Neural crest cell (in vitro differentiated cells): Measurements from ENCODE around the gene HBE1. TPM values are rescaled to one million over a fixed set of nuclear protein-coding genes. Genes with fewer than 3 reads are reported as not detected.

ENCODE experiments used
- DNase-seq: peaks from one replicate; pipeline ENCODE4 v3.0.0; 2021; ENCODE audit warnings: low read depth, mixed read lengths, low spot score
- H3K27ac Mint-ChIP-seq: one replicate; pipeline ENCODE4 v1.8.0; 2021; ENCODE audit warnings: mild to moderate bottlenecking, mixed read lengths; ENCODE audit not compliant: unreplicated experiment
- H3K27me3 Mint-ChIP-seq: 2 replicates; pipeline ENCODE4 v1.8.0; 2021; ENCODE audit warnings: low read depth, mild to moderate bottlenecking, mixed read lengths
- H3K36me3 Mint-ChIP-seq: 2 replicates; pipeline ENCODE4 v1.8.0; 2021; ENCODE audit warnings: low read depth, mild to moderate bottlenecking, mixed read lengths
- H3K4me1 Mint-ChIP-seq: 2 replicates; pipeline ENCODE4 v1.8.0; 2021; ENCODE audit warnings: mixed read lengths
- H3K4me3 Mint-ChIP-seq: one replicate; pipeline ENCODE4 v1.8.0; 2021; ENCODE audit warnings: mild to moderate bottlenecking, mixed read lengths
- H3K9me3 Mint-ChIP-seq: 2 replicates; pipeline ENCODE4 v1.8.0; 2021; ENCODE audit warnings: mixed read lengths
- total RNA-seq: library from RNA; stranded (reverse); gene quantifications from 2 replicates; pipeline ENCODE4 v1.2.1, GENCODE V29; 2021
- TF ChIP-seq, protein P1 (sequence below): fragments of 200-600 bp; sonication (generic); conservative IDR thresholded peaks from 2 replicates; pipeline ENCODE4 v1.5.0; 2021; ENCODE audit warnings: antibody characterized with exemption, mild to moderate bottlenecking

Gene HBE1
- total RNA-seq, 1 donor from 2014 or later, result 0.56 TPM

DNA sequence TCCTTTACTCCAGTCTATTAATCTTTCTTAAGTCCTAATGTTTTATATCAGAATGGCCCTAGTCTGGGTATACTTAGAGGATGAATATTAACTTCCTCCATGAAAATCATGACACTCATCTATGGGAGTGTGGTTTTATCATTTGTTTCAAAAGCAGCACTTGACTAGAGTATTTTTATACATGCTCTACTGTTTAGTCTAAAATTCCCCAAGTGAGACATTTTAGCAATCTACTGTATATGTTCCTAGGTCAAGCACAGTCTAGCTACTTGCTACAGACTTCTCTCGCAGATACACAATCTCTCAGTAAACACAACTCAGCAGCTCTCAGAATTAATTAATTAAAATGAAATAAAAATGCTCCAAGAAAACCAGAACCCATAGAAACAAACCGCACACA is 39.9 kb downstream of the HBE1 start:
- no peak for DNase-seq
- H3K9me3 Mint-ChIP-seq, result no peaks in the 10 kb centered on the region

DNA sequence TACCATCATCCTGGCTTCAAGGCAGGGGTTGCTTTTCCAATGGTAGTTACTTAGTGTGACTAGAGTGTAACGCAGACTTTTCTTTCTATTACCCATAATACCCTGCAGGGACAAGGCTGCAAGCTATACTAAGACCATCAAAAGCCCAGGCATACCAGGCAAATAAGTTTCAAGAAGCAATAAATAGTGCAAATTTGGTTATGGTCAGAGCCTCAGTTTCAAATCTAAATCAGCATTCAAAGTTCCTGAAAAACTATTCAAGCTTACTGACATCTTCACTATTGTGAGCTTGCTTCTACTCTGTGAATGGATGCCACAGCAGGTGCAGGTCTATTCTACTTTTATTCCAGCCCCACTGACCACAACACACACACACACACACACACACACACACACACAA is 40.4 kb downstream of the HBE1 start:
- Mint-ChIP-seq H3K27me3 (no peaks in the 10 kb centered on the region), H3K4me3 (no peak overlapping the region), H3K4me1 (peaks cover 8% of the 10 kb centered on the region), H3K27ac (no peak overlapping the region), H3K9me3 (no peaks in the 10 kb centered on the region), H3K36me3 (no peaks in the 10 kb centered on the region)
- no peak for DNase-seq
- TF ChIP-seq, protein P1, sequence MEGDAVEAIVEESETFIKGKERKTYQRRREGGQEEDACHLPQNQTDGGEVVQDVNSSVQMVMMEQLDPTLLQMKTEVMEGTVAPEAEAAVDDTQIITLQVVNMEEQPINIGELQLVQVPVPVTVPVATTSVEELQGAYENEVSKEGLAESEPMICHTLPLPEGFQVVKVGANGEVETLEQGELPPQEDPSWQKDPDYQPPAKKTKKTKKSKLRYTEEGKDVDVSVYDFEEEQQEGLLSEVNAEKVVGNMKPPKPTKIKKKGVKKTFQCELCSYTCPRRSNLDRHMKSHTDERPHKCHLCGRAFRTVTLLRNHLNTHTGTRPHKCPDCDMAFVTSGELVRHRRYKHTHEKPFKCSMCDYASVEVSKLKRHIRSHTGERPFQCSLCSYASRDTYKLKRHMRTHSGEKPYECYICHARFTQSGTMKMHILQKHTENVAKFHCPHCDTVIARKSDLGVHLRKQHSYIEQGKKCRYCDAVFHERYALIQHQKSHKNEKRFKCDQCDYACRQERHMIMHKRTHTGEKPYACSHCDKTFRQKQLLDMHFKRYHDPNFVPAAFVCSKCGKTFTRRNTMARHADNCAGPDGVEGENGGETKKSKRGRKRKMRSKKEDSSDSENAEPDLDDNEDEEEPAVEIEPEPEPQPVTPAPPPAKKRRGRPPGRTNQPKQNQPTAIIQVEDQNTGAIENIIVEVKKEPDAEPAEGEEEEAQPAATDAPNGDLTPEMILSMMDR, result no peak

More for the DNA sequence above, 39.9 kb downstream of the HBE1 start:
- Mint-ChIP-seq H3K4me3 (no peak overlapping the region), H3K4me1 (peaks cover 8% of the 10 kb centered on the region), H3K27ac (no peak overlapping the region), H3K36me3 (no peaks in the 10 kb centered on the region), H3K27me3 (no peaks in the 10 kb centered on the region)
- TF ChIP-seq, protein P1, result no peak

DNA sequence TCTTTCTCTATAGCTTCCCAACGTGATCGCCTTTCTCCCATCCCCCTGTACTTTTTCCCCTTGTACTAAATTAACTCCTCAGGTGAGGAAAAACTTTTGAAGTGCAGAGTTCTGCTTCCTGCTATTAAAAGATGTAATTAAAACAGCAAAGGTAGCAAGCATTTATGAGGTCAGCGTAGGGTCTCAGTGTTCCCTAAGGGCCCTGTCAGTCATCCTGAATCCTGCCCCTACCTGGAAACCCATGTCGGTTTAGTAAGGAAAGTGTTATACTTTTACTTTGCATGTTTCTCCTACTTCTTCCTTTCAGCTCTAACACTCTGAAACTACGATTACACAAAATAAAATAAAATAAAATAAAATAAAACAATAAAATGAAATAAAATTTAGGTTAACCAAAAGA is 41.6 kb downstream of the HBE1 start:
- H3K9me3 Mint-ChIP-seq, result no peaks in the 10 kb centered on the region

DNA sequence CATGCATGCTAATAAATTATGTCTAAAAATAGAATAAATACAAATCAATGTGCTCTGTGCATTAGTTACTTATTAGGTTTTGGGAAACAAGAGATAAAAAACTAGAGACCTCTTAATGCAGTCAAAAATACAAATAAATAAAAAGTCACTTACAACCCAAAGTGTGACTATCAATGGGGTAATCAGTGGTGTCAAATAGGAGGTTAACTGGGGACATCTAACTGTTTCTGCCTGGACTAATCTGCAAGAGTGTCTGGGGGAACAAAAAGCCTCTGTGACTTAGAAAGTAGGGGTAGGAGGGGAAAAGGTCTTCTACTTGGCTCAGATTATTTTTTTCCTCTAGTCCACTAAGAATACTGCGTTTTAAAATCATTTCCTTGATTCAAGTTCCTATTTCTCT is 42.1 kb downstream of the HBE1 start:
- peaks cover 8% of the 10 kb centered on the region for H3K4me1 Mint-ChIP-seq
- no peaks in the 10 kb centered on the region for H3K9me3 Mint-ChIP-seq
- no peaks in the 10 kb centered on the region for H3K36me3 Mint-ChIP-seq
- no peaks in the 10 kb centered on the region for H3K27me3 Mint-ChIP-seq
- TF ChIP-seq, protein P1, result no peak
- no peak overlapping the region for H3K27ac Mint-ChIP-seq
- no peak for DNase-seq
- H3K4me3 Mint-ChIP-seq, result no peak overlapping the region

More for the DNA sequence above, 41.6 kb downstream of the HBE1 start:
- DNase-seq, result no peak
- no peak overlapping the region for H3K27ac Mint-ChIP-seq
- TF ChIP-seq, protein P1, result no peak
- H3K4me1 Mint-ChIP-seq, result peaks cover 8% of the 10 kb centered on the region
- no peak overlapping the region for H3K4me3 Mint-ChIP-seq
- no peaks in the 10 kb centered on the region for H3K27me3 Mint-ChIP-seq
- no peaks in the 10 kb centered on the region for H3K36me3 Mint-ChIP-seq

DNA sequence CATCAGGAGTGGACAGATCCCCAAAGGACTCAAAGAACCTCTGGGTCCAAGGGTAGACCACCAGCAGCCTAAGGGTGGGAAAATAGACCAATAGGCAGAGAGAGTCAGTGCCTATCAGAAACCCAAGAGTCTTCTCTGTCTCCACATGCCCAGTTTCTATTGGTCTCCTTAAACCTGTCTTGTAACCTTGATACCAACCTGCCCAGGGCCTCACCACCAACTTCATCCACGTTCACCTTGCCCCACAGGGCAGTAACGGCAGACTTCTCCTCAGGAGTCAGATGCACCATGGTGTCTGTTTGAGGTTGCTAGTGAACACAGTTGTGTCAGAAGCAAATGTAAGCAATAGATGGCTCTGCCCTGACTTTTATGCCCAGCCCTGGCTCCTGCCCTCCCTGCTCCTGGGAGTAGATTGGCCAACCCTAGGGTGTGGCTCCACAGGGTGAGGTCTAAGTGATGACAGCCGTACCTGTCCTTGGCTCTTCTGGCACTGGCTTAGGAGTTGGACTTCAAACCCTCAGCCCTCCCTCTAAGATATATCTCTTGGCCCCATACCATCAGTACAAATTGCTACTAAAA is 42.9 kb downstream of the HBE1 start, which contains the start of gene HBB:
HBB (minus strand) TSS at position 340 of the 579 bp plus-strand sequence; CDS start at position 290, 50 bp downstream.
- Mint-ChIP-seq H3K4me3 (no peak within 1 kb of the TSS), H3K36me3 (no peaks in the 10 kb centered on the region), H3K4me1 (peaks cover 8% of the 10 kb centered on the region)

More for the DNA sequence above, 42.9 kb downstream of the HBE1 start, which contains the start of gene HBB:
- Mint-ChIP-seq H3K9me3 (no peaks in the 10 kb centered on the region), H3K27me3 (no peaks in the 10 kb centered on the region), H3K27ac (no peak within 1 kb of the TSS)
- no peak for DNase-seq
- TF ChIP-seq, protein P1, result no peak
